Erythroblast (primary cell): ENCODE data around the gene HAUS5.

Experiments
- GATA1 ChIP-seq: IDR thresholded peaks from 2 replicates; pipeline ENCODE4 v1.6.1; 2011; ENCODE audit warnings: low read depth, mild to moderate bottlenecking, control low read depth, low read length, moderate library complexity
- POLR2A ChIP-seq: IDR thresholded peaks from 2 replicates; pipeline ENCODE4 v1.6.1; 2011; ENCODE audit warnings: mild to moderate bottlenecking, low read length

DNA sequence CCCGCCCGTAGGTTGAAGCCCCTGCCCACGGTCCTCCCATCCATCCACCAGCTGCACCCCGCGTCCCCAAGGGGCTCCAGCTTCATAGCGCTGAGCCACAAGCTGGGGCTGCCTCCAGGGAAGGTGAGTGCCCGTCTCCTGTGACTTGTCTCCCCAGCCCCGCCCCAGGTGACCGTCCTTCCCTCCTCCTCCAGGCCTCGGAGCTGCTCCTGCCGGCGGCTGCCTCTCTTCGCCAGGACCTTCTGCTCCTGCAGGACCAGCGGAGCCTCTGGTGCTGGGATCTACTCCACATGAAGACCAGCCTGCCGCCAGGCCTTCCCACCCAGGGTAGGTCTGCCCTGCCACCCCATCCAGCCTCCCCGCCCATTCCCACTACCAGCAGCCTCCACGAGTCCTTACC lies 7.5 kb downstream of the HAUS5 start:
- TF ChIP-seq POLR2A, result no peak
- no peak for TF ChIP-seq GATA1
